ENCODE results near the gene LOXL1. TPM values are rescaled to one million over a fixed set of nuclear protein-coding genes. Genes with fewer than 3 reads are reported as not detected.
A peak's percentile ranks its signal among the peaks of the same experiment; 100 is the strongest.

LOXL1 gene
- total and polyA plus RNA-seq, 9 of the 15 experiments (the other 6 are each of a cell fraction or from before 2014, with no cell fraction given): 0.14 TPM; not detected in 8

- no peak for TF ChIP-seq ZNF347 (CRISPR knock-in tag; IDR thresholded peaks at IDR 0.05; ENCODE audit: low read depth)
- peak; percentile 76 for TF ChIP-seq JUND (IDR thresholded peaks at IDR 0.05; ENCODE audit: borderline replicate concordance, low read depth, low read length)
- peak; percentile 52; the same call in 2 of the 3 replicates for TF ChIP-seq JUND (tag; IDR thresholded peaks at IDR 0.05; ENCODE audit: borderline replicate concordance, low read depth, low read length)
- TF ChIP-seq CBX8 (IDR thresholded peaks at IDR 0.05; ENCODE audit: borderline replicate concordance, extremely low read depth, low read depth, low read length, poor library complexity, severe bottlenecking): no peak
- TF ChIP-seq JUNB (CRISPR knock-in tag; conservative IDR thresholded peaks at IDR 0.05): no peak
- TF ChIP-seq CHD1 (IDR thresholded peaks at IDR 0.05; ENCODE audit: low read length): no peak
Observed at GRCh38 chr15:73989001-73989798, 62.9 kb downstream of the LOXL1 start (continued).

GRCh38 chr15:73990250-73991005 is 64.2 kb downstream of the LOXL1 start:
- intact Hi-C loops (cut with micrococcal nuclease): loop anchor here (5.0 to 10.0 kb wide), 2 partner anchors 47 to 624 kb away; partner anchors contain the start of gene CLK3
- H3K27ac ChIP-seq (ENCODE audit: extremely low read depth, low read depth, low read length): no peak overlapping the region
- 72% methylated on average over 7 of the region's 9 CpGs for WGBS (ENCODE audit: insufficient coverage, low coverage, missing lambda C conversion rate)
- in situ Hi-C loops (cut with MboI): no loop called here
- H3K36me3 ChIP-seq (ENCODE audit: control insufficient read depth, insufficient read depth, low read length): no peaks in the 10 kb centered on the region
- no peaks in the 10 kb centered on the region; a peak in 1 of 5 replicates for H3K27me3 ChIP-seq (ENCODE audit: control insufficient read depth in 2 of 2, insufficient read depth in 2 of 2, low read length in 2 of 2)
- no peak overlapping the region for H3K9ac ChIP-seq (ENCODE audit: insufficient read depth in 1 of 2, low read depth in 2 of 2, low read length in 2 of 2)
- no TSS peak for BruUV-seq (replicated peaks)
- peaks cover 11% of the 10 kb centered on the region for H3K79me2 ChIP-seq (ENCODE audit: control insufficient read depth, insufficient read depth, low read length)
- H3K4me3 ChIP-seq: no peak overlapping the region
- H3K9me3 ChIP-seq (replicated peaks; ENCODE audit: control insufficient read depth, insufficient read depth, low read depth, low read length): no peaks in the 10 kb centered on the region
- FAIRE-seq (no peak), ATAC-seq (no peak), DNase-seq (ENCODE audit: extremely low read depth in 1 of 4, low spot score in 3 of 4) (no peak)
- ChIA-PET POLR2A (interaction anchor here (0.6 to 0.9 kb wide), 2 partner anchors 12 kb away, joined by 4 read pairs; no protein-coding TSS in a partner anchor), CTCF (ENCODE audit: low intra/inter-chr PET ratio) (no interaction called here)
- H2AFZ ChIP-seq (ENCODE audit: low read depth, low read length): no peak overlapping the region
- H3K9me1 ChIP-seq (ENCODE audit: control insufficient read depth, insufficient read depth, low read length): no peaks in the 10 kb centered on the region
- peak overlapping the region; percentile 23 for H3K4me2 ChIP-seq (ENCODE audit: insufficient read depth, low read length)
- no peaks in the 10 kb centered on the region for H4K20me1 ChIP-seq (replicated peaks; ENCODE audit: control insufficient read depth, insufficient read depth, low read length)
- H3K4me1 ChIP-seq (replicated peaks in 1 of 2; ENCODE audit: control insufficient read depth in 2 of 2, insufficient read depth in 2 of 2, low read length in 2 of 2): peaks cover 38 to 46% of the 10 kb centered on the region in 2 experiments
- no peak for TF ChIP-seq XRCC3 (IDR thresholded peaks at IDR 0.05)
- no peak for TF ChIP-seq TRIM24 (IDR thresholded peaks at IDR 0.05)
- no peak for TF ChIP-seq FUS (optimal IDR thresholded peaks at IDR 0.05; ENCODE audit: low read depth, low read length)
- TF ChIP-seq RHOXF2B (CRISPR knock-in tag; conservative IDR thresholded peaks at IDR 0.05): no peak
- TF ChIP-seq SIX5 (IDR thresholded peaks at IDR 0.05; ENCODE audit: borderline replicate concordance in 1 of 2, insufficient read depth in 1 of 2, low read depth in 1 of 2, low read length in 2 of 2): no peak
- no peak for TF ChIP-seq MCM5 (IDR thresholded peaks at IDR 0.05; ENCODE audit: low read depth)
- TF ChIP-seq SLC30A9 (CRISPR knock-in tag; IDR thresholded peaks at IDR 0.05): no peak
- TF ChIP-seq ZNF77 (CRISPR knock-in tag; IDR thresholded peaks at IDR 0.05): no peak
- no peak for TF ChIP-seq GATA2 (CRISPR knock-in tag; IDR thresholded peaks at IDR 0.05)
- no peak for TF ChIP-seq MNT (conservative IDR thresholded peaks at IDR 0.05)
- TF ChIP-seq ZNF24 (IDR thresholded peaks at IDR 0.05): no peak

All from K562 (cell line).